Measurements from ENCODE around the gene AKAP6.

GRCh38 chr14:32342847-32343194, 13.7 kb downstream of the AKAP6 start:
- TF ChIP-seq EZH2 (IDR thresholded peaks at IDR 0.05; ENCODE audit: borderline replicate concordance, low read length): no peak
- TF ChIP-seq, protein P1, sequence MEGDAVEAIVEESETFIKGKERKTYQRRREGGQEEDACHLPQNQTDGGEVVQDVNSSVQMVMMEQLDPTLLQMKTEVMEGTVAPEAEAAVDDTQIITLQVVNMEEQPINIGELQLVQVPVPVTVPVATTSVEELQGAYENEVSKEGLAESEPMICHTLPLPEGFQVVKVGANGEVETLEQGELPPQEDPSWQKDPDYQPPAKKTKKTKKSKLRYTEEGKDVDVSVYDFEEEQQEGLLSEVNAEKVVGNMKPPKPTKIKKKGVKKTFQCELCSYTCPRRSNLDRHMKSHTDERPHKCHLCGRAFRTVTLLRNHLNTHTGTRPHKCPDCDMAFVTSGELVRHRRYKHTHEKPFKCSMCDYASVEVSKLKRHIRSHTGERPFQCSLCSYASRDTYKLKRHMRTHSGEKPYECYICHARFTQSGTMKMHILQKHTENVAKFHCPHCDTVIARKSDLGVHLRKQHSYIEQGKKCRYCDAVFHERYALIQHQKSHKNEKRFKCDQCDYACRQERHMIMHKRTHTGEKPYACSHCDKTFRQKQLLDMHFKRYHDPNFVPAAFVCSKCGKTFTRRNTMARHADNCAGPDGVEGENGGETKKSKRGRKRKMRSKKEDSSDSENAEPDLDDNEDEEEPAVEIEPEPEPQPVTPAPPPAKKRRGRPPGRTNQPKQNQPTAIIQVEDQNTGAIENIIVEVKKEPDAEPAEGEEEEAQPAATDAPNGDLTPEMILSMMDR (IDR thresholded peaks at IDR 0.05; ENCODE audit: low read length): no peak
